HL-60 (cell line): ENCODE measurements around the gene WWOX.

ENCODE experiments used
- DNase-seq, 2 experiments: peaks; one replicate each; pipeline ENCODE4 v3.0.0-alpha.2; 2010 to 2020; ENCODE audit warnings: low read depth in 1 of 2, low spot score in 1 of 2
- H3K27ac ChIP-seq: fragments of 250-450 bp; sonication (Bioruptor Pico); replicated peaks from 2 replicates; pipeline ENCODE4 v1.5.1; 2020; ENCODE audit warnings: mild to moderate bottlenecking, moderate library complexity
- H3K27me3 ChIP-seq: fragments of 250-450 bp; sonication (Bioruptor Pico); 2 replicates; pipeline ENCODE4 v1.5.1; 2021; ENCODE audit warnings: mild to moderate bottlenecking, moderate library complexity; ENCODE audit not compliant: insufficient read depth, poor library complexity, severe bottlenecking
- H3K4me3 ChIP-seq: replicated peaks from 2 replicates; pipeline ENCODE4 v1.5.1; 2011; ENCODE audit warnings: mild to moderate bottlenecking, control low read depth, low read length; ENCODE audit not compliant: insufficient read depth
- CTCF ChIP-seq: IDR thresholded peaks from one replicate; pipeline ENCODE4 v1.5.1; 2011; ENCODE audit warnings: low read length, control low read depth, inconsistent platforms; ENCODE audit not compliant: insufficient read depth
- GABPA ChIP-seq: IDR thresholded peaks from 2 replicates; pipeline ENCODE4 v1.6.1; 2012; ENCODE audit warnings: low read depth
- POLR2AphosphoS5 ChIP-seq: IDR thresholded peaks from 2 replicates; pipeline ENCODE4 v1.6.1; 2012; ENCODE audit warnings: low read depth
- REST ChIP-seq: IDR thresholded peaks from 2 replicates; pipeline ENCODE4 v1.6.1; 2012; ENCODE audit warnings: low read depth; ENCODE audit not compliant: insufficient replicate concordance
- SPI1 ChIP-seq: IDR thresholded peaks from 2 replicates; pipeline ENCODE4 v1.6.1; 2012; ENCODE audit warnings: low read depth, mild to moderate bottlenecking, borderline replicate concordance

WWOX gene

GRCh38 chr16:78813661-78814311, 714.3 kb downstream of the WWOX start:
- no peak overlapping the region for H3K4me3 ChIP-seq
- TF ChIP-seq GABPA (no peak), CTCF (no peak), POLR2AphosphoS5 (no peak), SPI1 (no peak), REST (no peak)
- H3K27ac ChIP-seq: no peak overlapping the region
- DNase-seq: no peak
- H3K27me3 ChIP-seq: no peaks in the 10 kb centered on the region

GRCh38 chr16:78815713-78816112, 716.3 kb downstream of the WWOX start:
- Histone ChIP-seq H3K4me3 (no peak overlapping the region), H3K27ac (no peak overlapping the region), H3K27me3 (no peaks in the 10 kb centered on the region)
- DNase-seq: no peak
- TF ChIP-seq REST (no peak), GABPA (no peak), CTCF (no peak)

- no peaks in the 10 kb centered on the region for H3K27me3 ChIP-seq
- no peak overlapping the region for H3K27ac ChIP-seq
- no peak overlapping the region for H3K4me3 ChIP-seq
- DNase-seq: no peak
- TF ChIP-seq SPI1: no peak
- no peak for TF ChIP-seq POLR2AphosphoS5
- no peak for TF ChIP-seq CTCF
- TF ChIP-seq REST: no peak
- TF ChIP-seq GABPA: no peak
These were observed 717.2 kb downstream of the WWOX start for GRCh38 chr16:78816499-78817195.
